H1 (cell line): ENCODE measurements around the gene ERLEC1. TPM values are rescaled to one million over a fixed set of nuclear protein-coding genes. Genes with fewer than 3 reads are reported as not detected.

Experiments used
- CTCF ChIA-PET: fragments of 300-600 bp; sonication (Branson Sonifier 250); formaldehyde crosslinking; loops from one replicate; lab custom pipeline; 2021; ENCODE audit not compliant: partially characterized antibody; lab: Charles Lee
- POLR2A ChIA-PET: fragments of 300-600 bp; sonication (Branson Sonifier 250); formaldehyde crosslinking; loops from one replicate; lab custom pipeline; 2021; ENCODE audit warnings: inconsistent platforms; ENCODE audit not compliant: partially characterized antibody; lab: Charles Lee
- DNase-seq, 2 experiments: peaks; one replicate each; pipeline versions ENCODE4 v3.0.0 to v3.0.0-alpha.2; 2010 to 2022; ENCODE audit warnings: low spot score in 2 of 2, low read depth in 1 of 2, mixed read lengths in 1 of 2
- FAIRE-seq: peaks from 2 replicates; lab custom pipeline; 2011; peaks lifted over from hg19 to GRCh38; lab: Jason Lieb, UNC
- H2AFZ ChIP-seq: 2 replicates; pipeline ENCODE4 v1.8.1; 2012; ENCODE audit warnings: low read length, inconsistent platforms
- H2AK5ac ChIP-seq: 2 replicates; pipeline ENCODE4 v1.6.1; 2013; ENCODE audit warnings: low read depth, low read length
- H2BK120ac ChIP-seq: replicated peaks from 2 replicates; pipeline ENCODE3; 2013; ENCODE audit warnings: low read depth, low read length, inconsistent platforms
- H2BK12ac ChIP-seq: 2 replicates; pipeline ENCODE4 v1.6.1; 2013; ENCODE audit warnings: low read depth, low read length
- H2BK15ac ChIP-seq: 2 replicates; pipeline ENCODE4 v1.6.1; 2013; ENCODE audit warnings: low read length
- H2BK20ac ChIP-seq: 2 replicates; pipeline ENCODE4 v1.6.1; 2013; ENCODE audit warnings: low read length
- H2BK5ac ChIP-seq: 2 replicates; pipeline ENCODE4 v1.6.1; 2013; ENCODE audit warnings: low read depth, low read length
- H3K14ac ChIP-seq: 2 replicates; pipeline ENCODE4 v1.6.1; 2013; ENCODE audit warnings: inconsistent platforms; ENCODE audit not compliant: insufficient read length
- H3K18ac ChIP-seq: 2 replicates; pipeline ENCODE4 v1.6.1; 2013; ENCODE audit warnings: low read length; ENCODE audit errors: extremely low read depth
- H3K23ac ChIP-seq: 2 replicates; pipeline ENCODE4 v1.6.1; 2013; ENCODE audit warnings: inconsistent platforms; ENCODE audit not compliant: insufficient read length
- H3K23me2 ChIP-seq: 2 replicates; pipeline ENCODE4 v1.6.1; 2013; ENCODE audit warnings: low read depth, low read length
- H3K27ac ChIP-seq: 2 replicates; pipeline ENCODE4 v1.6.1; 2011; ENCODE audit warnings: low read depth, low read length, inconsistent platforms
- H3K27me3 ChIP-seq, 4 experiments: replicated peaks in 1 of 4; 1 replicate in 1 of 4; 2 replicates in 3 of 4; pipeline versions ENCODE4 v1.6.1 to v1.8.1; 2011 to 2013; ENCODE audit warnings: low read length in 3 of 4, mild to moderate bottlenecking in 3 of 4, inconsistent platforms in 2 of 4, mixed read lengths in 2 of 4, moderate library complexity in 1 of 4; ENCODE audit not compliant: control insufficient read depth in 3 of 4, insufficient read depth in 3 of 4; ENCODE audit errors: extremely low read depth in 1 of 4
- H3K36me3 ChIP-seq, 4 experiments: 2 replicates each; pipeline versions ENCODE4 v1.6.1 to v1.8.1; 2011 to 2013; ENCODE audit warnings: mild to moderate bottlenecking in 4 of 4, low read length in 3 of 4, moderate library complexity in 2 of 4, control low read depth in 1 of 4, inconsistent platforms in 1 of 4; ENCODE audit not compliant: insufficient read depth in 4 of 4, control insufficient read depth in 2 of 4
- H3K4ac ChIP-seq: replicated peaks from 2 replicates; pipeline ENCODE3; 2013; ENCODE audit warnings: low read length, low read depth, mixed read lengths, inconsistent platforms; ENCODE audit not compliant: insufficient read length
- H3K4me1 ChIP-seq, 4 experiments: replicated peaks in 1 of 4; 1 replicate in 1 of 4; 2 replicates in 3 of 4; pipeline versions ENCODE4 v1.6.1 to v1.8.1; 2011 to 2013; ENCODE audit warnings: low read length in 3 of 4, inconsistent platforms in 2 of 4, mixed read lengths in 1 of 4; ENCODE audit not compliant: insufficient read depth in 4 of 4, control insufficient read depth in 3 of 4
- H3K4me2 ChIP-seq, 2 experiments: 2 replicates each; pipeline versions ENCODE4 v1.6.1 to v1.8.1; 2011 to 2013; ENCODE audit warnings: low read depth in 2 of 2, low read length in 2 of 2, control low read depth in 1 of 2, inconsistent platforms in 1 of 2, mild to moderate bottlenecking in 1 of 2; ENCODE audit not compliant: insufficient read depth in 1 of 2
- H3K4me3 ChIP-seq, 4 experiments: fragments of 200-600, 300-600 bp in 1 of 4; sonication (generic), shearing (Covaris generic), sonication (Bioruptor Twin) in 1 of 4; 2 replicates each; pipeline versions ENCODE4 v1.5.1 to v1.8.1; 2011 to 2016; ENCODE audit warnings: low read length in 4 of 4, low read depth in 3 of 4, control low read depth in 2 of 4, inconsistent platforms in 2 of 4, mild to moderate bottlenecking in 2 of 4, mixed read lengths in 1 of 4, moderate library complexity in 1 of 4; ENCODE audit not compliant: insufficient read depth in 2 of 4; ENCODE audit errors: extremely low read depth in 1 of 4
- H3K56ac ChIP-seq: replicated peaks from 2 replicates; pipeline ENCODE3; 2013; ENCODE audit warnings: low read depth, mild to moderate bottlenecking, mixed read lengths, low read length, inconsistent platforms; ENCODE audit not compliant: insufficient read length
- H3K79me1 ChIP-seq: 2 replicates; pipeline ENCODE4 v1.6.1; 2013; ENCODE audit warnings: low read depth, low read length, control low read depth
- H3K79me2 ChIP-seq, 2 experiments: 2 replicates each; pipeline versions ENCODE4 v1.6.1 to v1.8.1; 2012 to 2013; ENCODE audit warnings: low read length in 2 of 2, mild to moderate bottlenecking in 2 of 2, inconsistent platforms in 1 of 2; ENCODE audit not compliant: insufficient read depth in 2 of 2, control insufficient read depth in 1 of 2
- H3K9ac ChIP-seq, 4 experiments: replicated peaks in 1 of 4; 1 replicate in 1 of 4; 2 replicates in 3 of 4; pipeline versions ENCODE4 v1.6.1 to v1.8.1; 2011 to 2013; ENCODE audit warnings: low read depth in 3 of 4, low read length in 3 of 4, control low read depth in 2 of 4, mild to moderate bottlenecking in 2 of 4, moderate library complexity in 2 of 4, inconsistent platforms in 1 of 4; ENCODE audit errors: extremely low read depth in 1 of 4
- H3K9me3 ChIP-seq, 2 experiments: 2 replicates each; pipeline versions ENCODE4 v1.6.1 to v1.8.1; 2012 to 2013; ENCODE audit warnings: mild to moderate bottlenecking in 2 of 2, moderate library complexity in 2 of 2, control low read depth in 1 of 2, inconsistent platforms in 1 of 2, low read depth in 1 of 2, low read length in 1 of 2, mixed read lengths in 1 of 2; ENCODE audit not compliant: insufficient read depth in 2 of 2
- H4K20me1 ChIP-seq, 2 experiments: replicated peaks in 1 of 2; 2 replicates each; pipeline versions ENCODE3 to v1.8.1; 2011 to 2013; ENCODE audit warnings: inconsistent platforms in 2 of 2, low read length in 2 of 2, mild to moderate bottlenecking in 1 of 2; ENCODE audit not compliant: insufficient read depth in 2 of 2, control insufficient read depth in 1 of 2
- H4K5ac ChIP-seq: 2 replicates; pipeline ENCODE4 v1.6.1; 2013; ENCODE audit warnings: low read length, low read depth, mixed read lengths, inconsistent platforms; ENCODE audit not compliant: insufficient read length
- H4K8ac ChIP-seq: 2 replicates; pipeline ENCODE4 v1.8.0; 2013; ENCODE audit warnings: mild to moderate bottlenecking, moderate library complexity, low read length, inconsistent platforms; ENCODE audit not compliant: insufficient read depth; ENCODE audit errors: extremely low read depth
- H4K91ac ChIP-seq: replicated peaks from 2 replicates; pipeline ENCODE3; 2013; ENCODE audit warnings: low read length, mixed read lengths, inconsistent platforms; ENCODE audit not compliant: insufficient read length
- BACH1 ChIP-seq: IDR thresholded peaks from 2 replicates; pipeline ENCODE4 v1.6.1; 2012; ENCODE audit warnings: low read length, improper control_type of control experiment
- EGR1 ChIP-seq: IDR thresholded peaks from 2 replicates; pipeline ENCODE4 v1.6.1; 2011; ENCODE audit warnings: low read depth, low read length, borderline replicate concordance
- JUND ChIP-seq: IDR thresholded peaks from 2 replicates; pipeline ENCODE4 v1.6.1; 2011; ENCODE audit warnings: mild to moderate bottlenecking, improper control_type of control experiment, low read length
- KDM1A ChIP-seq: fragments of 200-600, 300-600 bp; sonication (generic); IDR thresholded peaks from 2 replicates; pipeline ENCODE4 v1.7.1; 2016; ENCODE audit warnings: mild to moderate bottlenecking, low read length, borderline replicate concordance
- NANOG ChIP-seq: IDR thresholded peaks from 2 replicates; pipeline ENCODE4 v1.6.1; 2011; ENCODE audit warnings: low read length, low read depth, mild to moderate bottlenecking, inconsistent platforms; ENCODE audit not compliant: insufficient read depth, poor library complexity, severe bottlenecking
- POLR2AphosphoS5 ChIP-seq: IDR thresholded peaks from 2 replicates; pipeline ENCODE4 v1.6.1; 2011; ENCODE audit warnings: low read depth, low read length
- SIRT6 ChIP-seq: IDR thresholded peaks from one replicate; pipeline ENCODE4 v1.7.1; 2012; ENCODE audit warnings: low read length, inconsistent platforms
- SP1 ChIP-seq: IDR thresholded peaks from 2 replicates; pipeline ENCODE4 v1.6.1; 2011; ENCODE audit warnings: low read depth, low read length
- SP2 ChIP-seq: IDR thresholded peaks from 2 replicates; pipeline ENCODE4 v1.6.1; 2012; ENCODE audit warnings: mild to moderate bottlenecking, low read length, inconsistent platforms
- TAF7 ChIP-seq: optimal IDR thresholded peaks from 2 replicates; pipeline ENCODE3; 2011; ENCODE audit warnings: low read depth, mild to moderate bottlenecking, inconsistent platforms, low read length, moderate library complexity, borderline replicate concordance
- TEAD4 ChIP-seq: IDR thresholded peaks from 2 replicates; pipeline ENCODE4 v1.6.1; 2012; ENCODE audit warnings: low read depth, low read length, inconsistent platforms, mixed read lengths
- WGBS, 2 experiments: shearing (Covaris generic) in 1 of 2; methylation state at CpG; one replicate each; pipeline versions ENCODE4 v1.1.6 to v1.1.7; 2013 to 2015; ENCODE audit warnings: low lambda C conversion rate in 2 of 2, mixed read lengths in 2 of 2, inconsistent platforms in 1 of 2, low coverage in 1 of 2, missing lambda C conversion rate in 1 of 2; ENCODE audit not compliant: insufficient replicate concordance in 2 of 2, insufficient coverage in 1 of 2, insufficient read length in 1 of 2; ENCODE audit errors: extremely low coverage in 1 of 2, missing lambda C conversion rate in 1 of 2; 5-methylcytosine and 5-hydroxymethylcytosine counted together
- polyA plus RNA-seq, 7 experiments: library from polyadenylated mRNA; depleted of rRNA in 3 of 7; stranded (reverse) in 5 of 7; unstranded in 2 of 7; fragments of >200 nt in 5 of 7; fragments of 200-250 nt in 2 of 7; gene quantifications; 1 replicate in 5 of 7; 2 replicates in 1 of 7; 4 replicates in 1 of 7; pipeline versions ENCODE4 v1.2.1 to v1.2.3, GENCODE V29; 2011 to 2013; ENCODE audit warnings: missing spikeins in 2 of 7, mixed read lengths in 2 of 7
- total RNA-seq: library from RNA; stranded (reverse); fragmentation: NEBNext Ultra II Directional; extraction: Animal tissue kit (Norgen Biotek cat#: 25700); gene quantifications from 2 replicates; pipeline ENCODE4 v1.2.1, GENCODE V29; 2021
- TF ChIP-seq, protein P1 (sequence below): IDR thresholded peaks from 2 replicates; pipeline ENCODE4 v1.6.1; 2011; ENCODE audit warnings: low read depth, mild to moderate bottlenecking, low read length; ENCODE audit not compliant: insufficient read depth

The ERLEC1 gene
- total and polyA plus RNA-seq, 2 of the 8 experiments (the other 6 are each of a cell fraction or from before 2014, with no cell fraction given): 12.9 to 26.7 TPM

DNA sequence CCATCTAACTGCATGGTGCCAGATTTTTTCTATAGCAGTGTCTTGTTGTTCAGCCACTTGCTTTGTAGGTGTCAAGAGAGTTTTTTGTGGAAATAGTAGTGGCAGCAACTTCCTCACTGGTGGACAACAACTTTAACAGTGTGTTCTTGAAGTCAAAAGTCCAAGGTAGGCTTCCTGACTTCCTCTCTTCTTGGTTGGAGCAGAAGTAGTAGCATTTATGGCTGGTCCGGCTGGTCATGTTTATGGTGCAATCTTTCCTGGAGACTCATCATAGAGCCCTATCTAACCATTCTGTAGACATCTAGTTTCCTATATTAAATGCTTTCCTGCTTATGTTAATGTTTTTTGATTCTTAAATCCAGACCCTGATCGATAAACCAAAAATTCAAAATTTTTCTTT is 61.2 kb downstream of the ERLEC1 start:
- H3K56ac ChIP-seq: no peak overlapping the region
- H3K27ac ChIP-seq: no peak overlapping the region
- ChIA-PET CTCF (no interaction called here), POLR2A (no interaction called here)
- no peak overlapping the region for H2BK20ac ChIP-seq
- H3K27me3 ChIP-seq: no peaks in the 10 kb centered on the region
- no peaks in the 10 kb centered on the region for H3K9me3 ChIP-seq
- no peak overlapping the region for H2BK15ac ChIP-seq
- no peak overlapping the region for H3K18ac ChIP-seq
- no peak overlapping the region for H3K9ac ChIP-seq
- 88% methylated on average over 2 of the region's 2 CpGs; no CpG with 5 or more reads in 1 of the 2 experiments for WGBS, 2 experiments
- no peak overlapping the region for H2BK12ac ChIP-seq
- TF ChIP-seq KDM1A (no peak), TEAD4 (no peak), SP1 (no peak), EGR1 (no peak), POLR2AphosphoS5 (no peak), JUND (no peak), SP2 (no peak), TAF7 (no peak), SIRT6 (no peak), BACH1 (no peak), NANOG (no peak)
- TF ChIP-seq, protein P1, sequence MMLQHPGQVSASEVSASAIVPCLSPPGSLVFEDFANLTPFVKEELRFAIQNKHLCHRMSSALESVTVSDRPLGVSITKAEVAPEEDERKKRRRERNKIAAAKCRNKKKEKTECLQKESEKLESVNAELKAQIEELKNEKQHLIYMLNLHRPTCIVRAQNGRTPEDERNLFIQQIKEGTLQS: no peak
- no peaks in the 10 kb centered on the region for H3K23me2 ChIP-seq
- no peaks in the 10 kb centered on the region for H3K79me1 ChIP-seq
- no peak overlapping the region for H4K5ac ChIP-seq
- H3K14ac ChIP-seq: no peak overlapping the region
- H3K4me3 ChIP-seq: no peak overlapping the region
- H4K8ac ChIP-seq: no peak overlapping the region
- FAIRE-seq (no peak), DNase-seq (no peak)
- H4K91ac ChIP-seq: no peak overlapping the region
- no peaks in the 10 kb centered on the region for H3K36me3 ChIP-seq
- H4K20me1 ChIP-seq: no peaks in the 10 kb centered on the region
- no peak overlapping the region for H3K4ac ChIP-seq
- H3K79me2 ChIP-seq: no peaks in the 10 kb centered on the region
- H3K4me1 ChIP-seq: no peaks in the 10 kb centered on the region
- H2BK5ac ChIP-seq: no peak overlapping the region
- no peak overlapping the region for H2AFZ ChIP-seq
- H2AK5ac ChIP-seq: no peak overlapping the region
- H3K23ac ChIP-seq: no peak overlapping the region
- no peak overlapping the region for H3K4me2 ChIP-seq
- H2BK120ac ChIP-seq: no peak overlapping the region
